ENCODE data around the gene TINAGL1.

TINAGL1 gene

DNA sequence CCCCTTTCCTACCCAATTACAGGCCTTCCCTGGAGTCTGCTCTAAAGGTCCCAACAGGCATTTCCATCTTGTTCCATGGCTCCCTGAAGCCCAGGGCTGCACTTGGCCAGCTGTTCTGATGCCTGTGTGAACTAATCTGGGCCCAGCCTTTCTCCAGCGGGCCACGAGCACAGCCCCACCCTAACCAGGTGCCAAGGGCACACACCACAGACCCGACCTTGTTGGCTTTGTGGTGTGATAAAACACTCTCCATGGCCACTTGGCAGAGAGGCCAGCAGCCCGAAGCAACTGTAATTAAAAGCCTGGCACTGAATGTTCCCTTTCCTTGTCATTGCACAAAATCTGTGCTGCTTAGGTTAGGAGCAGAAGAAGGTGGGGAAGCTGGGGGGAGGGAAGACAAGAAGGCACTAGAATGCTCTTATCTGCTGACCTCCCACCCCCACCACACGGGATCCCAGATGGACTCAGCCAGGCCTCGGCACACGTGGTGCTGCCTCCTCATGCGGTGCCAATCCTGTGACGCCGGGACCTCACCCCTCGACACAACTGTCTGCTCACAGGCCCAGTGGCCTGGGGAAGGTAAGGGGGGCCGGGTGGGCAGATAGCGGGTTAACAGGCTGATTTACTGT lies 51.1 kb downstream of the TINAGL1 start:
- no peak for DNase-seq (ENCODE audit: low read depth in 3 of 3)

- no peak for DNase-seq (ENCODE audit: low read depth in 3 of 3)
Measured at GRCh38 chr1:31627930-31628559, 51.7 kb downstream of the TINAGL1 start.

- no peak for DNase-seq (ENCODE audit: low read depth in 3 of 3)
Measured at GRCh38 chr1:31628931-31629556, 52.7 kb downstream of the TINAGL1 start.

DNA sequence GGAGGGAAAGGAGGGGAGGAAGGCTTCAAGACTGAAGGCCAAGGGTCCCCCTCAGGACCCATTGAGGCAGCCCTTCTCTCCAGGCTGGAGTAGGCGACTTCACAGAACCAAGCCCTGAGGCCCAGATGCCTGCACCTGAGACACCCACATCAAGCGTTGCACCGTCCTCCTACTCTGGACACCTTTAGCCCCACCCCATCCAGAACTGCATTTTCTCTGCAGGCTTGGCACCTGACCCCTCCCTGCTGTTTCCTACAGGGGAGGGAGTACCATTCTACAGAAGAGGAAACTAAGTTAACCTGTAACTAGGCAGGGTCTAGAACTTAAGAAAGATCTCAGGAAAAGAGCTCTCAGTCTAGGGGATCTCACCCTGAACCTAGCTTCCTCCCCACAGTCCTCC lies 56.3 kb downstream of the TINAGL1 start:
- no peak for DNase-seq (ENCODE audit: low read depth in 3 of 3)

GRCh38 chr1:31633117-31633516 lies 56.8 kb downstream of the TINAGL1 start:
- DNase-seq (ENCODE audit: low read depth in 3 of 3), result peak in 1 of 3 donors; percentile 28

Measured in stimulated activated CD4-positive, alpha-beta T cell treated with anti-CD3 and anti-CD28 coated beads, TNF-alpha, amount 100 ng/mL, for 48 hours (primary cell).